Activated CD4-positive, alpha-beta T cell treated with anti-CD3 and anti-CD28 coated beads, Interleukin-2, amount 50 U/mL, for 24 hours (primary cell): Measurements from ENCODE around the gene MRAS.

ENCODE experiments used
- DNase-seq, 2 donors: peaks; one replicate each; pipeline ENCODE4 v3.0.0-alpha.2; 2020; ENCODE audit warnings: low read depth in 1 of 2, low spot score in 1 of 2

The MRAS gene

DNA sequence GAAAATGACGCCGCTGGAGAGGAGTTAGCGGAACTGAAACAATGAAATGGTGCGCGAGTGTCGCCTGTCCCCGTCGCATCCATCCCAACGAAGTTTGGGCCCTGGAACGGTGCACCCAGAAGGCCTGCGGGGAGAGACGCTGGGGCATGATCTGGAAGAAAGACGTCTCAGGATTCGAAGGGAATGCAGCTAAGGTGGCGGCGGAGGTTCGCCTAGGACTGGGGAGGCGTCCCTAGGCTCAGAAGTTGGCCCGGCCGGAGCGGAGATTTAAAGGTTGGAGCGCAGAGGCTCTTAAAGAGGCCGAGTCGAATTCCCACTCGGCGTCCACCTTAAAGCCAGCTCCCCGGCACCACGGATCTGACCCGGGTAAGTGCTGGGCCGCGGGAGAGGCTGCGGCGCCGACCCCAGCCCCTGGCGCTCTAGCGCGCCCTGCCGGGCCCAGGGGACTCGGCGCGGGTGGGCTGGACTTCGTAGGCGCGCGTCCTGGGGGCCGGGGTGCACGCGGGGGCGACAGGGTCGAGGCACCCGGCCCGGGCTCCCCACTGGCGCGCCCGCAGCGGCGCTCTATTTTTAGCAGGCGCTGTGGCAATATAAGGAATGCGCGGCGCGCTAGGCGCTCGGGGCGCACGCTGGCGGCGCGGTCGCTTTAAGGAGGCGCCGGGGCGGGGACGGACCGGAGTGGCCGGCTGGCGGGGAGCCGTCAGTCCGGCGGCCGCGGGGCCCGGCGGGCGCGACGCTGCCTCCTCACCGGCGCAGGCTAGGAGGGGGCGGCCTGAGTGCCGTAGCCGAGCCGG is at the start of gene MRAS:
TSS of gene MRAS (plus strand) at position 620 of the 794 bp plus-strand sequence. CDS start 24,305 bp downstream, outside the sequence.
- DNase-seq, result peak in 1 of 2 donors; percentile 2

DNA sequence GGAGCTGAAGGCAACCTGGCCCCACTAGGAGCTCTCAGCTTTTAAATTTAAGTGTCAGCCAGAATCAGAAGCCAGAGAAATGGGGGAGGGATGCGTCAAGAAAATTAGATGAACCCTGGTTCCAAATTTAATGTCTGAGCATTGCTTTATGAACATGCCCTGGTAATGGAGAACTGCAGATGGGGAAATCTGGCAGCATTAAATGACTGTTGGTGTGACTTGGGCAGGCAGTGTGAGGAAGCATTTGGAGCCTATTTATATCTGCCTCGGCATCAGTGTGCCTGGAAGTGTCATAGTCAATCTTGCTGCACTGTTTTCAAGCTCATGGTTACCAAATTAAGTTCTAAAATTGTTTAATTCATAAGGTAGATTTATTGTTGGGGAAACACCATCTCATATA is 47.7 kb upstream of the MRAS start:
- no peak for DNase-seq

DNA sequence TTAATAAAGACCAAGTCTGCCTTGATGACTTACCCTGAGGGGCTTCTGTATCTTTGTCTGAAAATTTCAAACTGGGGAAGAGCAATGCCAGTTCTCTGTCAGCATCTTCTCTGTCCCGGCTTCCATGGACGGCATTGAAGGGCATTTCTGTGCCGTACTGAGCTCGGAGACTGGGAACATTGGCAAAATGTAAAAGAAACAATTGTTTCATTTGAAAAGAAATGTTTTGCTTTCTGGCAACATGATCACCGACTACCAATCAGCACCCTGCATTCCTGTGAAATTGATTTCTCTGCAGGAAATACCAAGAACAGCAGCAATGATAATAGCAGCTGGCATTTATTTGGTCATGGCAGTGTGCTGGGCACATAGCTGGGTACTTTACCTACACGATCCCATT is 44.9 kb upstream of the MRAS start:
- DNase-seq, result no peak

DNA sequence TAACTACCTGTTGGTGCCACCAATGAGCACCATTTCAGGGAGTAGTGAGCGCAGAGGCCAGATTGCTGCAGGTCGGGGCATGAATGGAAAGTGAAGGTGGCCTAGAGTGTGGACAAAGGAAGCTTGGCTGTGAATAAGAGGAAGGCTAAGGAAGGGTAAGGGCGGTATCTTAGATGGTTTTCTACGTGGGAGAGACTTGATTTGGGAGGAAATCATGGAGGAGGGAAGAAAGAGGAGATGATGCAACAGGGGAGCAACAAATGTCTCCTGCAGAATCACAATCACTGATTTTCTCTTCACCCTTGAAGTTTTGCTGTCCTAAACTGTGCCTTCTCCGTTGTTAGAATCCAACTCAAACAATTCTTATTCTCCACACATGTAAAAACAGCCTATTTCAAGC is 40.5 kb upstream of the MRAS start:
- DNase-seq, result no peak

DNA sequence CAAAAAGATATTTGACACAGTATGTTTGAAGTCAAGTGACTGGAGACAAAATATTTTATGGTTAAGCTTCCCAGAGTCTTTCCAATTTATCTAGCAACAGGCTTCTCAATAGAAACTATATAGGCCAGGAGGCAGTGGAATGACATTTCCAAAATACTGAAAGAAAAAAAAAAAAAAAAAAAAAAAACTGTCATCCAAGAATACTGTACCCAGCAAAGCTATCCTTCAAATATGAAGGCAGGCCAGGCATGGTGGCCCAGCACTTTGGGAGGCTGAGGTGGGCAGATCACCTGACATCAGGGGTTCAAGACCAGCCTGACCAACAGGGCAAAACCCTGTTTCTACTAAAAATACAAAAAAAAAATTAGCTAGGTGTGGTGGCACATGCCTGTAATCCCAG is 39.6 kb upstream of the MRAS start:
- no peak for DNase-seq

DNA sequence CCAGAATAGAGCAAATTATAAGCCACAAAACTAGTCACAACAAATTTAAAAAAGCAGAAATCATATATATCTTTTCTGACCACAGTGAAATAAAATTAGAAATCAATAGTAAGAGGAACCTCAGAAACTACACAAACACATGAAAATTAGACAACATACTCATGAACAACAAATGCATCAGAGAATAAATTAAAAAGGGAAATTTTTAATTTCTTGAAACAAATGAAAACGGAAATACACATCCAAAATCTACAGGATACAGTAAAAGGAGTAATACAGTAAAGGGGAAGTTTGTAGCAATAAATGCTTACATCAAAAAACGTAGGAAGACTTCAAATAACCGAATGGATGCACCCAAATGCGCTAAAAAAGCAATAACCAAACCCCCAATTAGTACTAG is 37.9 kb upstream of the MRAS start:
- no peak for DNase-seq

DNA sequence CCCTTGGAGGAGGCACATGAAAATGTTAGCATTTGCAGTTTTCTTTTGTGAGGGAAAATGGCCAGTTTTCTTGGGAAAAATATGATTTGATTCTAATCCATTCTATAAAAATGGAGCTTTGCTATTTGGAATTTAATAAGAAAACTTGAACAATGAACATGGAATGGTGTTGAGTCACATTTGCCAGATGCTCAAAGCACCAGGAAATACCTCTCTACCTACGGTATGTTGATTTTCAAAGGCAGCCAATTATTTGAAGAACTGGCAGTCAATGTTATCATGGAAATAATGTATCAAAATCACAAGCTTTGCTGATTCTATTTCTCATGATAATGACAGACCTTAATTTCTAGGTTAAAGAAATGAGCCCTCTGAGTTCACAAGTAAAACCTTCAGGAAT is 33.6 kb upstream of the MRAS start:
- no peak for DNase-seq

DNA sequence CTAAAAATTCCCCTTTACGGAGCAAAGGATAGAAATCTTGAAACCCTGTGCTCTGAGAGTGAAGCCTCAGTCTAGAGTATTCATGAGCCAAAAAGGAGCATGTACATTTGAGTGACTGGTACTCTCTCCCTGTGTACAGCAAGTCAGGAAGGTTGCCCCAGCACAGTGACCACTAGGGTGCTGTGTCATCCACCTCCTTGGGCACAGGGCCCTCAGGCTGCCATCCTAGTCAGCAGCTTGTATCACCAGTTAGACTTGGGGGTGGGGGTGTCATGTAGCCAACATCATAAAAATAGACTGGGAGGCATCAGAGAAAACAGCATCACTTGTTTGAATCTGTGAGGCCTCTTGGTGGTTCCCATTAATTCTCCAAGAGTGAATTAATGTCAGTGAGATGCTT is 30.7 kb upstream of the MRAS start:
- DNase-seq, result no peak

DNA sequence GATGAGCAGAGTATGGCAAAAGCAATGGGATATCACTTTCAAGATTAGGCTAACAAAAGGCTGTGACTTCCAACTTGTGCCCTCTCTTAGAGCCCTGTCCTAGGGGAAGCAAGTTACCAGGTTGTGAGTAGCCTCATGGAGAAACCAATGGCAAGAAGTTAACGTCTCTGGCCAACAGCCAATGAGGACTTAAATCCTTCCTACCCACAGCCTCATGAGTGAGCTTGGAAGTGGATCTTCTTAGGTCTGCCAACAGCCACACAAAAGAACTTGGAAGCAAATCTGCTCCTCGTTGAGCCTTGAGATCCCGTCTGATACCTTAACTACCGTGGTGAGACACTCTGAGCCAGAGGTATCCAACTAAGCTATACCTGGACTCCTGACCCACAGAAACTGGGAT is 24.4 kb upstream of the MRAS start:
- DNase-seq, result no peak

DNA sequence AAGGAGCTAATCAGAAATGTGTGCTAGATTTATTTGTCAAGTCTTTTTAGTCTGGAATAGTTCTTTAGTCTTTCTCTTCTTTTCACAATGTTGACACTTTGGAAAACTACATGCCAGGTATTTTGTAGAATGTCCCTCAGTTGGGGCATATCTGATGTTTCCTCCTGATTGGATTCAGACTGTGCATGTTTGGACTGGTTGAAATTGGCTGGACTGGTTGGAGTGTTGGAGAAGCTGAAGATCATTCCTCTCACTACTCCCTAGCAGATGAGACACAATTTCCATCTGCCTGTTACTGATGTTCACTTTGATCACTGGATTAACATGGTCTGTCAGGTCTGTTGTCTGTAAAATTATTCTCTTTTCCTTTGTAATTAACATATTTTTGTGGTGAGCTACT is 22.4 kb upstream of the MRAS start:
- no peak for DNase-seq

DNA sequence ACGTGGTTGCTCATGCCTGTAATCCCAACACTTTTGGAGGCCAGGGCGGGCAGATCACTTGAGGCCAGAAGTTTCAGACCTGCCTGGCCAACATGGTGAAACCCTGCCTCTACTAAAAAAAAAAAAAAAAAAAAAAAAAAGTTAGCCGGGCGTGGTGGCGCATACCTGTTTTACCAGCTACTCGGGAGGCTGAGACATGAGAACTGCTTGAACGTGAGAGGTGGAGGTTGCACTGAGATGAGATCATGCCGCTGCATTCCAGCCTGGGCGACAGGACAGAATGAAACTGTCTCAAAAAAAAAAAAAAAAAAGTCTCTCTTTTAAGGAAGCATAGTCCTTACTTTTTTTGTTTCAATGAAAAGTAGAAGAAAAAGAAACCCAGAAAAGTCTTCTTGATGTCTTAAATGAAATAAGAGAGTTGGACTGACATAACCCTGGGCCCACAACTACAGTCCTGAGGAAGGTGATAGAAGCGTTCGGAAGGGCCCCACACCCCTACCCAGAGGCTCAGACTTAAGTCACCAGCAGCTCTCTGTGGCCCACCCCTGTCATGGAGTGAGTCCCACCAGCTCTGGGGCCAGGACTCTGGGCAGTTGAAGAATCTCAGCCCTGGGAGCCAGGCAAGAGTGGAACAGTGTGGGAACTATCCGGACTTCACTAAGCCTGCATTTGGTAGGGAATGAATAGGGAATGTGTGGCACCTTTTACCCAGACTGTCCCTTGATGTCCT is 21.3 kb upstream of the MRAS start:
- DNase-seq, result no peak

DNA sequence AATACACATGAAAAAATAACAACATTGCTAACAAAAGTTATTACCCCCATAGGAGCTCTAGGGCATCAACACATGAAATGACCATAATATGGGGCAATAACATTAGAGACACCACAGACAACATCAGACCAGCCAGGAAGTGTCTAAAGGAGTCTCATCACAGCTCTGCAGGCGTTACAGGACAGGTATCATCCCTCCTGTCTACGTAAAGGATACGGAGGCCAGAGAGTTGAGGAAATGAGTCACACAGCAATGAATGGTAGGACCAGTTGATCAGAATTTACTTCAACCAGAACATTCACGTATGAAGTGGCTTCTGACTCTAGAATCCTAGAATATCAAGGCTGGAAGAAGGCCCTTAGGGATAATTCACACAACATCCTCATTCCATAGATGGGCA is 20.5 kb upstream of the MRAS start:
- no peak for DNase-seq

DNA sequence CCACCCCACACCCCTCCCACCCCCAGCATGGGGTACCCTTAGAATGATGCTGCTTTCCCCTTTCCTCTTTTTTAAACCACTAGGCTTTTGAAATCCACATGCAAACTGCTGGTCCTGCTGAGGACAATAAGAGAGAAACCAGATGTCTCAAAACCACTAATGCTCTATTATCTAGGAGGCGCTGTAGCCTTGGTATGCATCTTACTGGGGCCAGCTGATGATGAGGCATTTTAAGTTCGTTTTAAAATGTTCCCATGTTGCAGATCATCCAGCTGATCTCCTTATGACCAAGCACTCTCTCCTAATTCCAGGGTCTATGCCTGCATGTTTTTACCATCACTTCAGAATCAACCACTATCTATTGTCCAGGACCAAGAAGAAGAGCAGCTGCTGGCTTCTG is 20.0 kb upstream of the MRAS start:
- no peak for DNase-seq

DNA sequence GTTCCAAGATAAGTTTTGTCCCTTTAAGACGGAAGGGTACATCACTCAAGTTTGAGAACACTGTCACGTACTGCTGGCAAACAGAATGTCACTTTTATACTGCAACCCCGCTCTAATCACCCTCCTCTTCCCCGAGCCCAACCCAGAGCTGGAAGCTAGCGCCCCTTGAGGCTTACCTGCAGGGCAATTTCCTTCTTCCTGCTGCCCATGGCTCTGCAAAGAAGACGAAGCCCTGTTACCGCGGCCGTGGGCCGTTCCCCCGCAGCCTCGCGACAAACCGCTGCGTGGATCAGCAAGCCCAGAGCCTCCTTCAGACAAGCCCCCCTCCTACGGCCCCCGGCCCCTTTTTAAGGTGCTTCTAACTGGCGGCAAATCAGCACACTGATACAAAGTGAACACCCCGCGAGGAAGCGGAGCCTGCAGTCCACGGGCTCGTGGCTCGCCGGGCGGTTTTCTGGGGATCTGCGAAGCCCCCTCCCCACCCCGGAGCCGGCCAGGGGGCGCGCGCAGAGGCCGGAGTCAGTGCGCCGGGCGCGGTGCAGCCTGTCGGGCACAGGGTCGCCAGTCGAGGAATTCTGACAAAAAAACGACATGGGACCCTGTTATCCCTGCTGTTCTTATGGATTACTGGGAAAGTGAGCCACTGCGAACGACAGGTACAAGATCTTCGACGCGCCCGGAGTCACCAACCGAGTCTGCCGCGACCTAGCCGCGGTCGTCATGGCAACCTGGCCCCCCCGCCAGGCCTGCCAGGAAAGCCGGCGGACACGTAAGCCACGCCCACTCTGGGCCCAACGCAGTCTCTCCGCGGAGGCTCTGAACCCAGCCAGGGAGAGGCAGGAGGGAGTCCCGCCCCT is 19.0 kb upstream of the MRAS start, which contains the start of gene NME9:
TSS of gene NME9 (minus strand) at position 725 of the 857 bp plus-strand sequence. CDS start at position 209, 516 bp downstream.
- peak; percentile 64 to 82 for DNase-seq

DNA sequence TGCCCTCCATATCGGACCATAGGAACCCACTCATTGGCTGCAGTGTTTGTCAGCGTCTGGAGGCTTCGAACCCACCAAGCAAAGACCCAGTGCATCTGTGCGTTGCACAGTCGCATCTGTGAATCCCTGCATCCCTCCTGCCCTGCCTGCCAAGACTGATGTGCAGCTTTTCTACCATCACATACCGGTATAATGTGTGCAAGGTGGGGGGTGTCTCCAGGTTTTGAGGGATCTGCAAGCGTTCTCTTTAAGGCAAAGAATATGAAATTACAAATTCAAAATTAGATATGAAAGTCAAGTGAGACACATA is 18.4 kb upstream of the MRAS start:
- no peak for DNase-seq

DNA sequence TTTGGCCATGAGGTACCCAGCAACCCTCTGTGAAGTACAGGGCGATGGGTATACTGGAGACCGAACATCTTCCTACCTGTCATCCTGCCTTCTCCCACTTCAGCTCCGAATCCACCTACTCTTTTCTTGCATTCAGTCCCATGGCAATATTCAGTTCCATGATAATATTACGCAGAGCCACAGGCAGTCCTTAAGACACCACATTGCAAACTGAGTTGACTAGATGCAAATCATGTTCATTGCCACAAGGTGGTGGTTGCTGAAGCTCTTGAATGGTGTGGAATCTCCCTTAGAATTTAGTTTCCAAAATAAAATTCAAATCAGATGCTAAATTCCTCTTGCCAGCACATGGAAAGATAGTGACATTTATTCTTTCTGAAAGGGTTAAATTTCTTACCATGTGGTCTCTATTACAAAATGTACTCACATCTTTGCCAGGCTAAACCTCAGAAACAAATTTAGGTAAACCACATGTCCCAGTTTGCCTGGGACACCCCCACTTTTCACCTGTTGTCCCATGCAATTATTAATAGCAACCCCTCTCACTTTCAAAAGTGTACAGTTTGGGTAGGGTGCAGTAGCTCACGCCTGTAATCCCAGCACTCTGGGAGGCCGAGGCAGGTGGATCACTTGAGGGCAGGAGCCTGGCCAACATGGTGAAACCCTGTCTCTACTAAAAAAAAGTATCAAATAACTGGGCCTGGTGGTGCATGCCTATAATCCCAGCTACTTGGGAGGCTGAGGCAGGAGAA is 17.1 kb upstream of the MRAS start:
- DNase-seq, result no peak

DNA sequence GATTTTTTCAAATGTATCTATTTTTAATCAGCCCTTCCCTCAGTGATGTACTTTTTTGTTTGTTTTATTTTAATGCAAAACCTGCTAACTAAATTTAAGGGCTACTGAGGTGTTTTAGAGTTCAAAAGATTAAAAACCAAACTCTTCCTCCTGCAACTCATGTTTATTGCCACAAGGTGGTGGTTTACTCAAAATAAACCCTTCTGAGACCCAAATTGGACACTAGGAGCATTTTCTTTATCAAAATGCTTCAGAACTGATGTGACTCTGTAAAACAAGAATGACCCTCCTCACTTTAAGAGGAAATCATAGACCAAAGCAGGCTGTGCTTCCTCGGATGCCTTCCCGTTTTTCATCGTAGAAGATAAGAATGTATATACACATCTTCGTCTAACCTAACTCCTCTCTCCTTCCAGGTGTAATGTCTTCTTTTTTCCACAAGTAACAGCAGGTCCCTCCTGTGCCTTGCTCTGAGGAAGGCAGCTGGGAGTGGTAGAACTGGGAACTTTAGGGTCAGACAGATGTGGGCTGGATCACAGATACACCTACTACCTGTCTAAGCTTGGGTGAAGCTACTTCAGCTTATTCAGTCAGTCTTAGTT is 15.8 kb upstream of the MRAS start:
- DNase-seq, result no peak

DNA sequence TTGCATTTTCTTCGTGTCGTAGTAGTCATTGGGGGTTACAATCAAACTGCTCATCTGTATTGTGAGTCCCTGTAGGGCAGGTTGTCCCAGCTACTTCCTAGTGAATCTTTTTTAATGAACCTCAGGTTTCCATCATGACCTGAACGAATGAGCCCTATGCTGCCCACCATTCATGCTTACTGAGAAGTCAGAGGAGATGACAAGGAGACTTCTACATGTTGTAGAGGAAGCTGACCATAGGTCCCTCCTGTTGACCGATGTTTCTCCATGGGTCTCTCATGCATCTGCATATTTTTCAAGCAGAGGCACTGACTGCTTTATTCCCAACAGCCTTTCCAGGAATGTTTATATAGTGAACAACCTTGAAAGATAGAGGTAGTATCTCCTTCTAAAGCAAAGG is 13.8 kb upstream of the MRAS start:
- DNase-seq, result no peak

DNA sequence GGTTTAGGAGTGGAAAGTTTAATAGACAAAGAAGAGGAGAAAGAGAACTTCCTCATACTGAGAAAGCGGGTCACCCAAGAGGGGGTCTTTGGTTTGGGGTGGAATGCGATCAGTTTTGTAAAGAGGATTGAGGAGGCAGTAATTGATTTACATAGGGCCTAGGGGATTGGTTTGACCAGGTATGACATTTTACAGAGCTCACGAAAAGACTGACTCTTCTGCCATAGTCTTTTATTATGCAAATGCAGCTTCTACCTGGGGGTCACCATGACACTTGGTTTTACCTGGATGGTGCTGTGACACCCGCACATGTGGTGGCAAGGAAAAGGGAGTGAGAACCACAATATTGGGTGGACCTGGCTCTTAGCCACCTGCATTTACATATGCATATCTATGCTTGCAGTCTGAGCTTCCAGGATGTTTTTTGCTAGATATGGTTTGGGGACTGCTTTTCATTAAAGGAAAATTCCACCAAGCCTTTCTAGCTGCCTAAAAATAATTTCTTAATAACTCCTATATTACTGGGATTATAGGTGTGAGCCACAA is 11.9 kb upstream of the MRAS start:
- no peak for DNase-seq

DNA sequence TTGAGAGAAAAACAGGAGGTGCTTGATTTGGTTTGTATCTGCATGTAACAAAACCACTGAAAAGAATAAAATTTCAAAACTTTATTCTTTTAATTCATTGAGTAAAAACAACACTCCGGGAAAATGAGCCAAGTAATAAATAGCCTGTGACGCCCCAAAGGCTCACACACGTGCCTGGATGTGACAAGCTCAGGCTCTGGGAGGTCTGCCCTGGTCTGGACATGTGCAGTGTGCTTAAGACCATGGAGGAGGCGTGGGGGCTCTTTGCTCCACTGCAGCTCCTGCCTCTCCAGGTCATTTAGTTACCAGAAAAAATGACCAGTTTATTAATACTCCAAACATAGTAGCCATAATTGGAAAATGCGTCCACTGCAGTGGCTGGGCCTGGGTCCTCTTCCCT is 10.1 kb upstream of the MRAS start:
- no peak for DNase-seq
